IPS DF 19.7 (cell line): ENCODE measurements around the gene CDK5.

Source experiments
- DNase-seq: peaks from one replicate; pipeline ENCODE4 v3.0.0-alpha.2; 2013; ENCODE audit warnings: low read depth, low spot score

Gene CDK5

GRCh38 chr7:151086802-151087244 is 29.1 kb upstream of the CDK5 start:
- DNase-seq = no peak

GRCh38 chr7:151085691-151086620 is 28.3 kb upstream of the CDK5 start, which contains the start of gene AGAP3:
TSS of gene AGAP3 (plus strand) at chr7:151086475. CDS start at chr7:151086742, 267 bp downstream.
- DNase-seq = no peak

- no peak for DNase-seq
Measured at GRCh38 chr7:151085329-151085690, 27.6 kb upstream of the CDK5 start.

- DNase-seq = no peak
Measured at GRCh38 chr7:151083824-151084160, 26.1 kb upstream of the CDK5 start.

GRCh38 chr7:151083071-151083823 is 25.6 kb upstream of the CDK5 start, which contains the start of gene TMUB1:
TSS of gene TMUB1 (minus strand) at chr7:151083493. CDS start at chr7:151082563, 930 bp downstream.
- DNase-seq = no peak

- DNase-seq = no peak
Measured at GRCh38 chr7:151082141-151083070, 24.7 kb upstream of the CDK5 start.

- DNase-seq = no peak
Measured at GRCh38 chr7:151081170-151082101, 23.7 kb upstream of the CDK5 start.

- no peak for DNase-seq
Measured at GRCh38 chr7:151080522-151081169, 22.9 kb upstream of the CDK5 start, which contains the start of gene FASTK. TSS of gene FASTK (minus strand) at chr7:151080809. CDS start at chr7:151080766, 43 bp downstream.

- no peak for DNase-seq
Measured at GRCh38 chr7:151080067-151080521, 22.4 kb upstream of the CDK5 start.

GRCh38 chr7:151079199-151079910 is 21.7 kb upstream of the CDK5 start:
- no peak for DNase-seq

- no peak for DNase-seq
Measured at GRCh38 chr7:151078233-151079040, 20.7 kb upstream of the CDK5 start.

- no peak for DNase-seq
Measured at GRCh38 chr7:151077705-151078232, 20.1 kb upstream of the CDK5 start.

GRCh38 chr7:151076863-151077704 is 19.4 kb upstream of the CDK5 start:
- DNase-seq = no peak

GRCh38 chr7:151075978-151076426 is 18.3 kb upstream of the CDK5 start:
- no peak for DNase-seq

GRCh38 chr7:151075662-151075971 is 17.9 kb upstream of the CDK5 start:
- DNase-seq = no peak

GRCh38 chr7:151074817-151075661 is 17.3 kb upstream of the CDK5 start:
- no peak for DNase-seq
